HG02938 (cell line): ENCODE measurements around the gene C14orf93.
"Not testable (repeated sequence)": the region's sequence is repeated elsewhere in the genome, so short reads cannot be mapped to it uniquely, and the experiment has no call there.

Experiments used
- ATAC-seq: cut with Tn5 transposase; IDR thresholded peaks from one replicate; pipeline ENCODE4 v1.9.1; 2021; ENCODE audit warnings: mild to moderate bottlenecking, moderate library complexity; ENCODE audit not compliant: unreplicated experiment

C14orf93 gene

GRCh38 chr14:22977684-22978486 is 32.1 kb downstream of the C14orf93 start:
- no peak for ATAC-seq

- no peak for ATAC-seq
Observed at GRCh38 chr14:22977434-22977683, 32.6 kb downstream of the C14orf93 start.

GRCh38 chr14:22976620-22977433 is 33.1 kb downstream of the C14orf93 start:
- ATAC-seq: no peak

GRCh38 chr14:22974530-22975313 is 35.2 kb downstream of the C14orf93 start:
- no peak for ATAC-seq

GRCh38 chr14:22973217-22974032 is 36.5 kb downstream of the C14orf93 start:
- ATAC-seq: no peak

- no peak for ATAC-seq
Observed at GRCh38 chr14:22972313-22972930, 37.5 kb downstream of the C14orf93 start.

GRCh38 chr14:22971152-22971551 is 38.8 kb downstream of the C14orf93 start:
- no peak for ATAC-seq

- ATAC-seq: no peak
Observed at GRCh38 chr14:22966783-22967269, 43.1 kb downstream of the C14orf93 start.

- not testable (repeated sequence) for ATAC-seq
Observed at GRCh38 chr14:22965916-22966782, 43.8 kb downstream of the C14orf93 start.

- ATAC-seq: no peak
Observed at GRCh38 chr14:22962061-22962676, 47.8 kb downstream of the C14orf93 start.

- ATAC-seq: no peak
Observed at GRCh38 chr14:22955702-22956569, 54.0 kb downstream of the C14orf93 start.

- ATAC-seq: no peak
Observed at GRCh38 chr14:22952418-22952817, 57.5 kb downstream of the C14orf93 start.

- ATAC-seq: not testable (repeated sequence)
Observed at GRCh38 chr14:22951795-22952194, 58.1 kb downstream of the C14orf93 start.

GRCh38 chr14:22945642-22946041 is 64.3 kb downstream of the C14orf93 start:
- ATAC-seq: no peak

GRCh38 chr14:22939684-22940083 is 70.3 kb downstream of the C14orf93 start:
- ATAC-seq: no peak
